Measurements from ENCODE around the gene SDCCAG8.

The SDCCAG8 gene

DNA sequence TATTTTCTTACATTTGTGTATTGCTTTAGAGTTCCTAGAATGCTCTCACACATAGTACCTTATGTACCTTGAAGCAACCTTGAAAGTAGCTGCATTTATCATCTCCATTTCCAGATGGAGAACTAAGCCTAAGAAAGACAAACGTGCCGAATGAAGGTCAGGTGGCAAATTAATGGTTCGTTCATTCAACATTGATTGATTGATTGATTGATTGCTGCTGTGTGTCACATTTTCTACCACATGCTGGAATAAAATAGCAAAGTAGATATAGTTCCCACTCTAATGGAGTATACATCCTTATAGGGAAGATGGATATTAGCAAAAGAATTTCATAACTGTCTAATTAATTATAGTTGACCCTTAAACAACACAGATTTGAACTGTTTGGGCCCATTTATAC is 172.2 kb downstream of the SDCCAG8 start:
- Histone ChIP-seq H3K4me2 (ENCODE audit: low read length) (no peak overlapping the region), H4K20me1 (ENCODE audit: insufficient read depth, low read length) (no peaks in the 10 kb centered on the region), H3K4me1 (ENCODE audit: low read length) (no peaks in the 10 kb centered on the region), H3K4me3 (ENCODE audit: low read length) (no peak overlapping the region), H3K27me3 (ENCODE audit: low read depth, low read length) (no peaks in the 10 kb centered on the region), H3K9me3 (ENCODE audit: insufficient read depth, low read length) (no peaks in the 10 kb centered on the region), H3K9ac (ENCODE audit: low read length) (no peak overlapping the region), H3K36me3 (replicated peaks; ENCODE audit: low read depth, low read length) (peaks cover 6% of the 10 kb centered on the region), H3K79me2 (ENCODE audit: low read length) (no peaks in the 10 kb centered on the region), H2AFZ (ENCODE audit: low read depth, low read length) (no peak overlapping the region), H3K27ac (ENCODE audit: low read length) (no peak overlapping the region)
- TF ChIP-seq, protein P1, sequence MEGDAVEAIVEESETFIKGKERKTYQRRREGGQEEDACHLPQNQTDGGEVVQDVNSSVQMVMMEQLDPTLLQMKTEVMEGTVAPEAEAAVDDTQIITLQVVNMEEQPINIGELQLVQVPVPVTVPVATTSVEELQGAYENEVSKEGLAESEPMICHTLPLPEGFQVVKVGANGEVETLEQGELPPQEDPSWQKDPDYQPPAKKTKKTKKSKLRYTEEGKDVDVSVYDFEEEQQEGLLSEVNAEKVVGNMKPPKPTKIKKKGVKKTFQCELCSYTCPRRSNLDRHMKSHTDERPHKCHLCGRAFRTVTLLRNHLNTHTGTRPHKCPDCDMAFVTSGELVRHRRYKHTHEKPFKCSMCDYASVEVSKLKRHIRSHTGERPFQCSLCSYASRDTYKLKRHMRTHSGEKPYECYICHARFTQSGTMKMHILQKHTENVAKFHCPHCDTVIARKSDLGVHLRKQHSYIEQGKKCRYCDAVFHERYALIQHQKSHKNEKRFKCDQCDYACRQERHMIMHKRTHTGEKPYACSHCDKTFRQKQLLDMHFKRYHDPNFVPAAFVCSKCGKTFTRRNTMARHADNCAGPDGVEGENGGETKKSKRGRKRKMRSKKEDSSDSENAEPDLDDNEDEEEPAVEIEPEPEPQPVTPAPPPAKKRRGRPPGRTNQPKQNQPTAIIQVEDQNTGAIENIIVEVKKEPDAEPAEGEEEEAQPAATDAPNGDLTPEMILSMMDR (IDR thresholded peaks at IDR 0.05; ENCODE audit: low read depth, low read length), result no peak
- TF ChIP-seq EZH2phosphoT487 (IDR thresholded peaks at IDR 0.05; ENCODE audit: low read depth), result no peak

DNA sequence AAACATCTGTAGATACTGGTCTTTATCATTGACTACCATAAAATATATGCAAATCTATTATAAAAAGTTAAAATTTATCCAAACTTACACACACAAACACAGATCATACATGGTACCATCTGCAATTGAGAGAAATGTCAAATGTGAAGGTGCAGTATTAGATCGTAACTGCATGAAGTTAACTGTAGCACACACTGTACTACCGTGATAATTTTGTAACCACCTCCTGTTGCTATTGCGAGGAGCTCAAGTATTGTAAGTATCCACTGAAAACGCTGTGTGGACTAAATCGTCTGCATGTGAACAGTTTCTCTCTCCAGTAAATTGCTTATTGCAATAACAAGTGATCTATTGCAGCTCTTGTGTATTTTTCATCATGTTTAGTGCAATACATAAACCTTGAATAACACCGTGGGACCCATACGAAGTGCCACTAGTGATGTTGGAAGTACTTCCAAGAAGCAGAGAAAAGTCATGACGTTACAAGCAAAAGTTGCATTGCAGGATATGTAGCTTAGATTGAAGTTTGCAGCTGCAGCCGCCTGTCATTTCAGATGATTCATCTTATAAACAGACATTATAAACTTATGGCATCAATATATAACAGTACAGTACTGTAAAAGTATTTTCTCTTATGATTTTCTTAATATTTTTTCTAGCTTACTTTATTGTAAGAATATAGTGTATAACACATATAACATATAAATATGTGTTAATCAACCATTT is 172.9 kb downstream of the SDCCAG8 start:
- no peak overlapping the region for H2AFZ ChIP-seq (ENCODE audit: low read depth, low read length)
- H3K27me3 ChIP-seq (ENCODE audit: low read depth, low read length), result no peaks in the 10 kb centered on the region
- H3K9ac ChIP-seq (ENCODE audit: low read length), result no peak overlapping the region
- H3K27ac ChIP-seq (ENCODE audit: low read length), result no peak overlapping the region
- H3K36me3 ChIP-seq (replicated peaks; ENCODE audit: low read depth, low read length), result peaks cover 6% of the 10 kb centered on the region
- H3K79me2 ChIP-seq (ENCODE audit: low read length), result no peaks in the 10 kb centered on the region
- no peak for TF ChIP-seq EZH2phosphoT487 (IDR thresholded peaks at IDR 0.05; ENCODE audit: low read depth)
- TF ChIP-seq, protein P1 (IDR thresholded peaks at IDR 0.05; ENCODE audit: low read depth, low read length), result no peak
- H3K4me3 ChIP-seq (ENCODE audit: low read length), result no peak overlapping the region
- no peak overlapping the region for H3K4me2 ChIP-seq (ENCODE audit: low read length)
- H3K9me3 ChIP-seq (ENCODE audit: insufficient read depth, low read length), result no peaks in the 10 kb centered on the region
- H4K20me1 ChIP-seq (ENCODE audit: insufficient read depth, low read length), result no peaks in the 10 kb centered on the region
- peaks cover under 1% of the 10 kb centered on the region; the same call in 1 of the 2 replicates for H3K4me1 ChIP-seq (ENCODE audit: low read length)

DNA sequence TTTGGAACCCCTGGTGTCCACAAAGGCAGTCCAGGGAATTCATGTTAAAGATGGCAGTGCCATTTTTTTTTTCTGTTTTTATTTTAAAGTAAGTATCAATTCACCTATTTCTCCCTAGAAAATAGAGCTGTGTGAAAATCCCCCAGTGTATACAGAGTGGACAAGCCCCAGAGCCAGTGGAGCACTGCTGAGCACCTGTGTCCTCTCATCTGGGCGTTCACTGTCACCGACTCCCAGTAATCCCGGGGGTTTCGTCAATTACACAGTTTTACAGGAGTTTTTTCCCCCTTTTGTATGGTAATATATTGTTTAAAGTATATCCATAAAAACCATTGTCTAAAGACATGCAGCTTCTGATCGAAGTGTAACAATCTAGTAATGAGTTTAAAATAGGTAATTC is 175.8 kb downstream of the SDCCAG8 start:
- Histone ChIP-seq H3K36me3 (replicated peaks; ENCODE audit: low read depth, low read length) (peaks cover 3% of the 10 kb centered on the region), H3K9ac (ENCODE audit: low read length) (no peak overlapping the region), H3K4me3 (ENCODE audit: low read length) (no peak overlapping the region), H3K27ac (ENCODE audit: low read length) (no peak overlapping the region), H3K79me2 (ENCODE audit: low read length) (no peaks in the 10 kb centered on the region), H4K20me1 (ENCODE audit: insufficient read depth, low read length) (no peaks in the 10 kb centered on the region), H3K4me1 (ENCODE audit: low read length) (peaks cover 4% of the 10 kb centered on the region; the same call in 1 of the 2 replicates), H3K27me3 (ENCODE audit: low read depth, low read length) (no peaks in the 10 kb centered on the region), H2AFZ (ENCODE audit: low read depth, low read length) (no peak overlapping the region), H3K4me2 (ENCODE audit: low read length) (no peak overlapping the region), H3K9me3 (ENCODE audit: insufficient read depth, low read length) (no peaks in the 10 kb centered on the region)
- no peak for TF ChIP-seq EZH2phosphoT487 (IDR thresholded peaks at IDR 0.05; ENCODE audit: low read depth)

DNA sequence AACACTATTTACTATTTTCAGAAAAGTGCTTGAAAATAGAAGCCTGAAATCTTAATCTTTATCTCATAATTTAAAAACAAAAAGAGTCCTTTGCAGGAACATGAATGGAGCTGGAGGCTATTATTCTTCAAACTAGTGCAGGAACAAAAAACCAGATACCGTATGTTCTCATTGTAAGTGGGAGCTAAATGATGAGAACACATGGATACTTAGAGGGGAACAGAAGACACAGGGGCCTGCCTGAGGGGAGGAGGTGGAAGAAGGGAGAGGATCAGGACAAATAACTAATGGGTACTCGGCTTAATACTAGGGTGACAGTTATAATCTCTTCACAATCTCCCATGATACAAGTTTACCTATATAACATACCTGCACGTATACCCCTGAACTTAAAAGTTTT is 176.3 kb downstream of the SDCCAG8 start:
- Histone ChIP-seq H3K36me3 (replicated peaks; ENCODE audit: low read depth, low read length) (no peaks in the 10 kb centered on the region), H3K9me3 (ENCODE audit: insufficient read depth, low read length) (no peaks in the 10 kb centered on the region), H3K4me3 (ENCODE audit: low read length) (no peak overlapping the region), H3K9ac (ENCODE audit: low read length) (no peak overlapping the region), H3K27me3 (ENCODE audit: low read depth, low read length) (no peaks in the 10 kb centered on the region), H3K79me2 (ENCODE audit: low read length) (no peaks in the 10 kb centered on the region), H2AFZ (ENCODE audit: low read depth, low read length) (no peak overlapping the region), H3K4me1 (ENCODE audit: low read length) (peaks cover 4% of the 10 kb centered on the region; the same call in 1 of the 2 replicates), H4K20me1 (ENCODE audit: insufficient read depth, low read length) (no peaks in the 10 kb centered on the region), H3K27ac (ENCODE audit: low read length) (no peak overlapping the region), H3K4me2 (ENCODE audit: low read length) (no peak overlapping the region)
- TF ChIP-seq, protein P1 (IDR thresholded peaks at IDR 0.05; ENCODE audit: low read depth, low read length), result no peak
- no peak for TF ChIP-seq EZH2phosphoT487 (IDR thresholded peaks at IDR 0.05; ENCODE audit: low read depth)
